GM20000 (cell line): ENCODE measurements around the gene PPARA.
"Not testable (repeated sequence)": the region's sequence is repeated elsewhere in the genome, so short reads cannot be mapped to it uniquely, and the experiment has no call there.

ENCODE experiments used
- DNase-seq: peaks from one replicate; pipeline ENCODE4 v3.0.0; 2012; ENCODE audit warnings: low spot score
- CTCF ChIP-seq: IDR thresholded peaks from 2 replicates; pipeline ENCODE4 v1.5.1; 2012; ENCODE audit warnings: mild to moderate bottlenecking, control low read depth; ENCODE audit errors: extremely low read depth, missing control alignments

The PPARA gene

GRCh38 chr22:46196278-46196677 lies 46.0 kb downstream of the PPARA start:
- TF ChIP-seq CTCF, result no peak
- no peak for DNase-seq

- DNase-seq, result no peak
- TF ChIP-seq CTCF, result no peak
Observed at GRCh38 chr22:46198274-46198673, 47.9 kb downstream of the PPARA start.

- not testable (repeated sequence) for DNase-seq
Observed at GRCh38 chr22:46198806-46199205, 48.5 kb downstream of the PPARA start.

GRCh38 chr22:46201059-46201757 lies 50.9 kb downstream of the PPARA start:
- no peak for TF ChIP-seq CTCF
- no peak for DNase-seq

GRCh38 chr22:46202897-46203600 lies 52.7 kb downstream of the PPARA start:
- DNase-seq, result no peak
- TF ChIP-seq CTCF, result no peak

- DNase-seq, result no peak
- TF ChIP-seq CTCF, result no peak
Observed at GRCh38 chr22:46203601-46203980, 53.3 kb downstream of the PPARA start.

- no peak for DNase-seq
- no peak for TF ChIP-seq CTCF
Observed at GRCh38 chr22:46209262-46209661, 58.9 kb downstream of the PPARA start.

GRCh38 chr22:46212195-46212594 lies 61.9 kb downstream of the PPARA start:
- no peak for DNase-seq
- no peak for TF ChIP-seq CTCF
